ENCODE results near the gene PLEKHA6.

Gene PLEKHA6

DNA sequence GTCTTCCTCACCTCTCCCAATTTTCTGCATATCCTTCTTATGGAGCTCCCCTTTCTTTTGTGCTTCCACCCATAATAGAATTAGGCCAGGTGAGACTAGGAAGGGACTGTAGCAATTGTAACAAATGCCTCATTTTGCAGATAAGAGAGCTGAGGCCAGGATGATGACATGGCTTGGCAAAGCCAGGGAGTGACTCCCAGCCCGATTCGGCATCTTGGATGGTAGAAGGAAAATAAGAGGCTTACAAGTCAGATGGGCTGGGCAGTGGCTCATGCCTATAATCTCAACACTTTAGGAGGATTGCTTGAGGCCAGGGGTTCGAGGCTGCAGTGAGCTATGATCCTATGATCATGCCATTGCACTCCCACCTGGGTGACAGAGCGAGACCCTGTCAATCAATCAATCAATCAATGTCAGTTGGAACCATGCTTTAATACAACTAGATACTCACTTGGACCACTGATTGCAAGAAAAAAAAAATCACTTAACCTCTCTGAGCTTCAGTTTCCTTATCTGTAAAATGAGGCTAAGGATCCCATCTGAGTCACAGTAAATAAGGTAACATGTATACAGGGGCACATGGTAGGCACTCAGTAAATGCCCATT, 51.6 kb downstream of the PLEKHA6 start:
- FAIRE-seq = no peak

DNA sequence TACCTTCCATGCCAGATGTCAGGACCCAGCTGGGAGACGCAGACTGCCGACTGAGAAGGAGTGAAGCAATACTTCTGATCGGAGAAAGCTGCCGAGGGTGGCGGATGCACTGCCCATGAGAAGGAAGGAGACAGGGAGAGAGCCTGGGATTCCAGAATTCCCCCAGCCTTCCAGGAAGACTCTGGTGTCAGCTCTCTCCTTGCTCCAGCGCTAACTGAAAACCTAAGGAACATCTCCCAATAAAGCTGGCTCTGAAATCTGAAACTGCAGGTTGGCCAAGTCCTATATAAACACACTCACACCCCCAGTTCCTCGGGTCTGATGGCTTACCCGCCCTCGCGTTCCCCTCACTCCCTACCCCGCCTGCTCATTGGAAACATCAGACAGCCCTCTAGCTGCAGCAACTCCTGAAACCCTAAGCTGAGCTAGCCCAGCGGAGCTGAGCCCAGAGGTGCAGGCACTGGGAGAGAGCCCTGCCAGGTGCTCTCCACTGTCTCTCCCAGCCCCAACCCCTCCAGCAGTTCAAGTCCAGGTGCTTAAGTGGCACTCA, 52.3 kb downstream of the PLEKHA6 start:
- no peak for FAIRE-seq

DNA sequence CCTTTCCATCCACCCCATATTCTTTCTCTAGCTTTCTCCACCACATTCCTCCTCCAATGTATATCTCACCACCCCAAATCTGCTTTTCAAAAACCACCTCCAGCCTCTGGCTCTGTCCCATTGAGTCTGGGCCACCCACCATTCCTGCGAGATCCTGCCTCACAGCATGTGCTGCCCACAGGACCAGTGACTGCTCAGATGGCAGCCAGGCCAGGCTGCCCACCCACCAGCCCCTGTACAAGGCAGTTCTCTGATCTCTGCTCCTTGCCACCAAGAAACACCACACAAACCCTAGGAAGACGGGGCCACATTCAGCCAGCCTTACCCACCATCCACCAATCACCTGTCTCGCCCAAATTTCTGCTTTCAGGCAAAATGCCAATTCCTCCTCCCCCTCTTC, 53.7 kb downstream of the PLEKHA6 start:
- FAIRE-seq = no peak

DNA sequence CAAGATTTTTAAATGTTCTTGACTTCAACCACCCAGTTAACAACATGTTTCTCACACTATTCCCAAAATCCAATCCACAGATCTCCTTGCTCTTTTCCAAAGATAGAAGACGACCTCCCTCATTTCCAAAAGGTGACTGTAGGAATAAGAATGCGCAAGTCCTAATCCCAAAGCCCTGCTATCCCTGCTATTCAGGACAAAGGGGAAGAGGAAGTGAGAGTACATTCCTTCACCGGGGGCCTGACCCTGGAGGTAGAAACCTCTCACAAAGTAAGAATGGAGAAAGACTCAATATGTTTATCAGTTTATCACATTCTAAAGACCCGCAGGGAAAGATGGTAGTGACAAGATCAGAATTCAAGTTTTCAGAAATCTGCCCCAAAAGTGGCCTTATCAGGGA, 55.7 kb downstream of the PLEKHA6 start:
- FAIRE-seq = no peak

DNA sequence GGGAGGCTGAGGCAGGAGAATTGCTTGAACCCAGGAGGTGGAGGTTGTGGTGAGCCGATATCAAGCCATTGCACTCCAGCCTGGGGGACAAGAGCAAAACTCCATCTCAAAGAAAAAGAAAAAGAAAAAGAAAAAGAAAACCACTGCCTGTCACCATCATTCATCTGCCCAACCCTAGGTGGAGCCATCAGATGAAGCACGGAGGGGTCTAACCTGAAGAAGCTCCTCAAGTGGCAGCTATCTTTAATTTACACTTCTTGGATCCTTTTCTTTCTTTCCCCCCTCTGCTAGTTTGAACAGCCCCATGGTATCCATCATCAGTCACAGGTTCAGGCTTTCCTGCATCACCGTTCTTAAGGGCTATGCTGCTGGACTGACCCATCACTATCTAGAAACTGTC, 57.0 kb downstream of the PLEKHA6 start:
- FAIRE-seq = no peak

DNA sequence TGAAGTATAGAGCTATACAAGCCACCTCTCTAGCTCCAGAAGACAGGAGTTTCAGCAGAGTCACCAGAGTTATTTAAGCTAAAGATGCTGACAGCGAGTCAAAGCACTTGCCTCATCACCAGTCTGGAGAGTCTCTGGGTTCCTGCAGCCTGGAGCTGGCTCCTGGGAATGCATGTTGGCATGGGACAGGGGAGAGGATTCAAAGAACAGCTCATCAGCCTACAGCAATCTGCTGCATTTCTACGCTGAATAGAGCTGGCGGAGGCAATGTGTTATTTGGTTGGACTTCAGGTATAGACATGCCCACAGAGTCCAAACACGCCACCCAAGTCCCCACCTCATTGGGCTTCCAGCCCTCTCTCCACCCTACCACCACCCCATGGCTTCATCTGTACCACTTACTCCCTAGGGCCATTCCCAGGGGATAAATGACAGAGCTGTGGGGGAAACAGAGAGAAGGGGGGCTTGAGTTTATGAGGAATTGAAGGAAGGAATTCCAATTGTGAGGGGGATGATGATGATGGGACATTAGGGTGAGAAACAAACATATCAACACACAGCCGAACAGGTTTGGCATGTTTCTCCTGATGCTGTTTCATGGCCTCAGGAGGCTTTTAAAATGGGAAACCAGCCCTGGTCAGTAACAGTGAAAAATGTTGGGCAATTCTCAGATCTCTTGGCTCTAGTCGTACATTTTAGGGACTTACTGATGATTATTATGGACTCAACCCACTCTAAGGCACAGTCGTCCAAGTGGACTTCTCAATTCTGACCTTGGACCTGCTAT, 58.4 kb downstream of the PLEKHA6 start:
- no peak for FAIRE-seq

DNA sequence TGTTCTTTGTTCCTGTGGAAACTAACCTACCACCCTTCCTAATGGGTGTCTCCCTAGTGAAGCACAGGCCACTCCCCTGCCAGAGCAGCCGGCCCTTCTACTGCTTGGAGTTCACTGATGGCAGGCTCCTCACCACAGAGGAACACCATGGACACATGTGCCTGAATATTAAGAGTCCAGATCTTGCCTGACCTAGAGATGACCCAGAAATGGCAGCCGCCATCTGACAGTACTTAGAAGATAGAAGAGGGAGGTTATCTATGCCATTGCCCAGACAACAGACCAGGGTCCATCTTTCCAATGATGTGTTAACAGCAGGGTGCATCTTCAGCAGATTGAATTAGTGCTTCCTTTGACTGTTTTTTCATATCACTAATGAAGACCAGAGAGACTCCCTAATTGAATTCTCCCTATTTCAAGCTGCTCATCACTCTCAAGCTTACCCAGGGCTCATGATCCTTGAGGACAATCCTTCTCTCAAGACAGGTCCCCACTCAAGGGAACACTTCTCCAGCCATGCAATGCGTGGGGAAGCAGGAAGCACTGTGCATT, 59.8 kb downstream of the PLEKHA6 start:
- FAIRE-seq = no peak

DNA sequence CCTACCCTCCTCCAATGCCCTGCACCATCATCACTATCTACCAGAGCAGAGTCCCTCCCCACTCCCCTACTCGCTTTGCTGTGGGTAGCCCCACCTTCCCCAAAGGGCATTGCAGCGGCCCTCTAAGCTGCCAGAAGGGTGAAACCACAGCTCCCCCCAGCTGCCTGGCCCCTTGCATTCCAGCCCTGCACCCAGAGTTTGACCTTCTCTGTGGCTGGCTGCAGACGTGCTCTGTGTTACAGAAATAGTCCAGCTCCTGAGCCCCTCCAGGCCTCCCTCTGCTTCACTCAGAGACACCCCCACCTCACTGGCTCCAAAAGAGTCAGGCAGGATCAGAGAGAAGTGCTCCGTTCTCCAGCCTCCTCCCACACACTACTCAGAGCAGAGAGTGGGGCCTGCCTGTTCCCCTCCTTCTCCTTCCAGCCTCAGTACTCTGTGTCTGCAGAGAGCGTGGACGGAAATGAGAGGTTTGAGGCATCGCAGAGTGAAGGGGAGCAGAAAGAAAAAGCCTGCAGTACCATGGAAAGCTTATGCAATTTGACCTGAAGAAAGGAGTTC, 63.2 kb downstream of the PLEKHA6 start:
- no peak for FAIRE-seq

DNA sequence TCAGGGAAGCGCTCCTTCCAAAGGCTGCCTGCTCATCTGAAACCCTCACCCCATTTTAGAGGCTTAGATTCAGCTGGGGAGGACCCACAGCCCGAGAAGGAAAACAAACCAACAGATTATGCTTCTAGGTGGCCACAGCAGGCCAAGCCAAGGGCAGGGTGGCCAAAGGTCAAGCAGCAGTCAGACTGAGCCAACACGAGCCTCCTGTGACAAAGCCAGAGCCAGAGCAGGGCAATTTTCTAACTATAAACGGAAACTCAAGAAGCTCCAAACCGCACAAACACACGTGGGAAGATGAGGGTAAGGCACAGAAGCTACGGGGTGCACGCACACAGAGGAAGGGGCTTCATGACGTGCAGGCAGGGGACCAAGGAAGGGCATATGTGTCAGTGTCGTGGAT, 64.1 kb downstream of the PLEKHA6 start:
- FAIRE-seq = no peak

DNA sequence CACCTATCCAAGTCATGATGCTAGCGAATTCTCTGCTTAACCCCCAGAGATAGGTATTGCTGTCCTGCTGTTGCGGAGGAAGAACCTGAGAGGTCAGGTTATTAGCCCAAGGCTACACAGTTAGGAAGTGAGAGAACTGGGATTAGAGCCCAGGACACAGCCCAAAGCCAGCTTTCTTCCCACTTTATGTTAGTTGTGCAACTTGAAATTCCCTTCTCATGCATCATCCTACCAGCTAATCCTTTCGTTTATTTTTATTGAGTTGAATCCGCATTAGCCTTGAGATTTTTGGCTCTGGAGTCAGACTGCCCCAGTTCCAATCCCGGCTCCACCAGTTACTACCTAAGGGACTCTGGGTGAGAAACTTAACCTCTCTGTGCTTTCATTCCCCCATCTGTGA, 65.4 kb downstream of the PLEKHA6 start:
- FAIRE-seq = no peak

DNA sequence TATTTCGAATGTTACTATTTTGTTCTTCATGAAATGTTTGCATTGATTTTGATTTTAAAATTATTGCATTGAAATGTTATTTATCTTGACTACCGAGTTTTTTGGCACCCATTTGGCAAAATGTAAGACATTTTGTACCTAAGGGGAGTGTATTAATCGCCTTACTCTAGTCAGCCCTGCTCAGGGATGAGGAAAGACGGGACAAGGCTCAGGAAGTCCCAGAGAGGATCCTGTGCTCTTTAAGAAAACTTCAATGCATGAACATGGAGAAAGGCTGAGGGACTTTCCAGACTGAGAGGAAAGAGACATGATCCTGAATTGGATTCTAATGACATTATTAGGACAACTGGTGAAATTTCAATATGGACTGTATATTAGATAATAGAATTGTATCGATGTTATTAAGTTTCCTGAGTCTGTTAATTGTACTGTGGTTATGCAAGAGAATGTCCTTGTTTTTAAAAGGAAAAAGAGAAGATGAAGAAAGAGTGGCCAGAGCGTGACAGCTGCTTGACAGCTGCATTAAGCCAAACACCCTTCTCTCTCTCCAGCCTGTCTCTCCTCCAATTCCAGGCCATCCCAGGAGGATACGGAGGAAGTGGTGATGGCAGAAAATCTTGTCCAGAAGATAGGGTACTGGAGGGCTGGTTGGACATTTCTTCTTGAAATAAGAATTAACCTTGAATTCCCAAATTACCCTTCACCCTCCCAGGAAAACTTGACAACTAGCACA, 66.0 kb downstream of the PLEKHA6 start:
- FAIRE-seq = no peak

DNA sequence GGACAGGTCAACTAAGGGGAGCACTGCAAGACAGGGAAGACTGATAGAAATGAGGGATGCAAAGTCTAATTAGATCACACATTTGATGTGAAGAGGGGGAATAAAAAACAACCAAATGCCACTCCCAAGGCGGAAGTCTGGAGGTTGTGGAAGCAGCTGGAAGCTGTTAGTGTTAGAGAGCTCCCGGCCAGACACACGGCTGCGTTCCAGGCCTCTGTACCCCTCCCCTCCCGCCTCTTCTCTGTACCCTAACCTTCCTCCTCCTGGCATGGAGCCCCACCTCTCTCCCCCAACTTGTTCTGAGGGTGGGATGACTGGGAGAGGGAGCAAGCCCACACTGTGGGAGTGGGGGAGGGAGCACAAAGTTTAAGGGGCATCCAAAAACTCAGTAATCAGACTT, 67.0 kb downstream of the PLEKHA6 start:
- no peak for FAIRE-seq

DNA sequence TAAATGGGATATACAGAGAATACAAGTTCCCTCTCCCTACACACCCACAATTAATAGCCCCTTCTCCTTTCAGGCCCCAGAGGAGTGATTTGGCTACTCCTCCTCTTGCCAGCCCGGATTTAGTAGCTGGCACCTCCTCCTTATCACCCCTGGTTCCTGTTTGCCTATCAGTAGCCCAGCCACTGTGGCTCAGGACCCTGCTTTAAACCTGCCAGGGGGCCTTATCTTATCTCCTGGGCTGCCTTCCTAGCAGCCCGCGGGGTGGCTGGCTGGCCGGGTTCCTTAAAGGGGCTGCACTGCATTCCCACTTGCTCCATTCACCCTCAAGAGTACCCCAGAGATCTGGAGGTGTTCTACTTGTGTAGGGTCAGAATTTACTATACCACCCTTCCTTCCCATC, 70.4 kb downstream of the PLEKHA6 start:
- FAIRE-seq = no peak

DNA sequence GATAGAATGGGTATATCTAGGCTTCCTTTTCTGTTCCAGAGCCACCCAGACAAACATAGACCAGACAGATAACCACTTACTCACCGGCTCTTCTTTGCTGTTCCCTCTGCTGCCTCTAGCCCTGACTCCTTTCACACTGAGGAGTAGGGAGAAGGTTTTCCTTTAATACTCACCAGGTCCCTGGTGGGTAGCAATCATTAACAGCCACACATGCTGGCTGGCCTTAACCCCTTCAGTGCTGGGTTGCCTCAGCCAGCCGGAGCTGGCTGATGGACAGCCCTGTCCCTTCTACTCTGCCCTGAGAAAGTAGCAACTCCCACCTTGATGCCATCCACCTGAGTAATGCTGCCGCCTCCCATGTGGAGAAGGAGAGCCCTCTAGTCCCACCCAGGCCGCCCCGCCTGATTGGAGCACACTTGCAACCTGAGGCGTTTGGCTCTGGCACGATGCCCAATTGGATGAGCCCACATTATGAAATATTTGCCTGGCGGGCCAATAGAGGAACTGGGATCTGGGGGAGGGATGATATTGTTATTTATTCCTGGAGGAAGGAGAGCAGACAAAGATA, 71.6 kb downstream of the PLEKHA6 start:
- FAIRE-seq = no peak

DNA sequence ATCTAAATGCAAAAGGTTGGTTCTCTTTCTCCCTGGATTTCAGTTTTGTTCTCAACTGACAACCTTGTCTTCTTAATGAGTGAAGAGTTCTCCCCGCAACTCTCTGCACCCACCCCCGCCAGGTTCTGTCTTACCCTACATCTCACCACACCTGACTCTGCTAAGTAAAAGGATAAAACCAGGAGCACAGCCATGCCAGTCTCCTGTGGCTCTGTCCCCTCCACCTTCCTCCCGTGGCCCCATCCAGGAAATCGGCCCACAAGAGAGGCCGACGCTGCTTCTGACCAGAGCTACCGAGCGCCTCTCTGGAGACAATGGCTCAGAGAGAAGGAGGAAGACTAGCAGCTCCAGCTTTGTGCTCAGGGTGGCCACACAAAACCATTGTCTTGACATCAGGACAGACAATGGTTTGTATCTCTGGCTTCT, 72.2 kb downstream of the PLEKHA6 start:
- no peak for FAIRE-seq

DNA sequence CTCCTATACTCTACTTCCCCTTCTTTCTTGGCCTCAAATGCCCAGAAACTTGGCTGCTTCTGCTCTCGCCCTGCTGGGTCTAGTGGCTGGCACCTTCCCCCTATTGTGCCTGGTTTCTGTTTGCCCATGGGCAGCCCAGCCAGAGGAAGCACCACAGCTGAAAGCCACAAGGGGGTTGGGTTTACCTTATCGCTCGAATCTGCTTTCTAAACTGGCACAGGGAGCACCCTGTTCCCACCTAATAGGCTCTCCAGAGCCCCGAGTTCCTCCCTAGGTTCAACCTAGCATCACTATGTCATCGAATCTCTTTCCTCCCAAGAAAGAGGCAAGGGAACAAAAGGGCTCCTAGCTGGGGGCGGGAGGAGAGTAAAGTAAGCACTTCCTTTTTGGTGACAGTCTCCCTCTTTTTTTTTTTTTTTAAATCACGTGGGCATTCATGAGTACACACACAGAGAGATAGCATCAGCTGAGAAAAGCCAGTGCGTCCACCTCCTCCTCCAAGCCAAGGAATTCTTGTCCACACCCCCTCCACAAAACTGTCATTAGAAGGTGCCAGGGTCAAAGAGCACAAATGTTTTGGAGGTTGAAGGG, 72.8 kb downstream of the PLEKHA6 start:
- FAIRE-seq = no peak

DNA sequence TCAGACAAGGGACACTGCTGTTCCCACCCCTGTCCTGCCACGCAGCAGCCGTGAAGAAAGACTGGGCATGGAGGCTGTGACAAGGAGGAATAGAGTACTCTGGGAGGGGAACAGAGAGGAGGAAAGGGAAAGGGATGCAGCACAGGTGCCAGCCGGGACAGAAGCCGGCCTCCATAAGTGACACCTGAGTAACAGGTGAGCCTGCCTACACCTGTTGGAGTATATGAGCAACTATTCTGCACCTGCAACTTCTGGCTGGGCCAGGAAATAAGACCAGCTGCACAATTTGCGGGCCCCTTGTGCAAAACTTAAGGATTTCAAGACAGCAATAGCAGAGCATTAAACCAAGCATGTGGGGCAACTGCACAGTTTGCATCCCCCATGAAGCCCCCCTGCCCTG, 73.4 kb downstream of the PLEKHA6 start:
- FAIRE-seq = no peak

DNA sequence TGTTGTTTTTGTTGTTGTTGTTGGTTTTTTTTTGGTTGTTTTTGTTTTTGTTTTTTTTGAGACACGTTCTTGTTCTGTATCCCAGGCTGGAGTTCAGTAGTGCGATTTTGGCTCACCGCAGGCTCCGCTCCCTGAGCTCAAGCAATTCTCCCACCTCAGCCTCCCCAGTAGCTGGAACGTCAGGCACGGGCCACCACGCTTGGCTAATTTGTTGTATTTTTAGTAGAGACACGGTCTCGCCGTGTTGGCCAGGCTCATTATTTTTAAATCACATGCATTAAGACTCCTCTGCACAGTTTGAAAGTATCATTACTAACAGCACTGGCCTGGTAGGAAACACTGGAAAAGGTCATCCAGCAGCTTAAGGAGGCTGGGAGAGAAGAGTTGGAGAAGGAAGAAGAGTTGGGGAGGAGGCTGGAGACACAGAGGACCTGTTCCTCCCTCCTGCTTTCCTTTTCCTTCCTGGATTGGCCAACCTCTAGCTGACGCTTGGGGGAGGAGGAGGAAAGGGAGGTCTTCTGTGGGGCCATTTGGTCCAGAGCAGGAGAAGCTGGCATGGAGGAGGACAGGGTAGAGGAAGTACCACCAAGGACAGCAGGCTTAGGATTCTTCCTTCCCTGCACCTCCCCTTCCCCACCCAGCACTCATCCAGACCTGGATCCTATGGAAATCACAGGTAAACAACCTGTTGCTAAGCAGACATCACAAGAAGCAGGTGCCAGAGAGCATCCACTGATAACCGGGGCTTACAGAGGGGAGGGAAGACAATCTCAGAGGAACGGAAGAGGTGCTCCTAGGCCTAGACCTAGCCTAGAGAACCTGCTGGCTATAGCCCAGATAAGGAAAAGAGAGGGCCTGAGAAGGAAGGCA, 74.1 kb downstream of the PLEKHA6 start:
- FAIRE-seq = no peak

DNA sequence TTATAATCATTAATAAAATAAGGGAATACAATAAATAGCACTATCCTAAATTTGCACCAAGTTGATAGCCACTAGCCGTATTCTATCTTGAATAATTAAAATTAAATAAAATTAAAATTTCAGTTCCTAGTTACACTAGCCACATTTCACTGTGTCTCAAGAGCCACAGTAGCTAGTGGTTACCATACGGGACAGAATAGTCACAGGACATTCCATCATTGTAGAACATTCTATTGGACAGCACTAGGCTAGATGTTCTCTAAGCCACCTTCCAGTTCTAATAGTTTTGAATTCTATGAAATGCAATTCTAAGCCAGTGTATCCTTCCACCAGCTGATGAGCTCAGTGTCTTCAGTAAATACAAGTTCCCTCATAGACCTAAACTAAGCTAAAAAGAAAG, 74.8 kb downstream of the PLEKHA6 start:
- FAIRE-seq = no peak

DNA sequence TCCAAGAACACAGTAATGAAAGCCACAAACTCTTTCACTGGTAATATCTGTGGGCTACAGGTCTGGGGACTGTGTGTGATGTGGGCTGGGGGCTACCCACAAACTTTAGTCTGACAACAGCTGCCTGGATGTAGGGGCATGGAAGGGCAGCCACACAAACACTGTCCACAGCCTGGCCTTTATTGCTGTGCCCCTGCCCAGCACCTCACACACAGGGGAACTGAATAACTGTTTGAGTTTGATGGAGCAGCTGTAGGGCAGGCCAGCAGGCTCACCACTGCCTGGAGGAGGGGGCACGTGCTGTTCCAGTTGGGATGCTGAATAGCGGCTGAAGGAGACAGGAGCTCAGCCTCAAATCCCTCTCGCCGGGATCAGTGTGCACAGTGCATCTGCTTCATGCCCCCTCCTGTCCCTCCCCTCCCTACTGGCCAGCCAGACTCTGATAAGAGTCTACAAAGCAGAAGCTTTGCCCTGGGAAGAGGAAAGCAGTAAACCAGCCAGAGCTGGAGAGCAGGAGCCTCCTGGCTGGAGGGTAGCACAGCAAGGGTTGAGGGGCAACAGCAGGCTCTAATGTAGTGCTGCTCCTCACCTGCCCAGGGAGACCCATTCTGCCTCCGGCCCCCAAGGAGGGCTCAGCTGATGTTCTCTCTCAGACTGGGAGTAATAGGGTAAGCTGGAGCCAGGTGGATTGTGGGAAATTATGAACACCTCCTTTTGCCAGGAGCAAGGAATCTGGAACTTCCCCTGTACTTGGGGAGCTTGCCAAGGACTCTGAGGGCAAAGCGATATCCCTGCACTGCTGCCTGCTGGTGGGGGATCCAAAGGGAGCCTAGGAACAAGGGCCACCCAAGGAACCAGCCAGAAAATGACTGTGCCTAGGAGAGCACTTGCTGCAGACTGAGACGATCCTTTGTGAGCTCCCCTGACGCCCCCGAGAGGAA, 75.7 kb downstream of the PLEKHA6 start:
- no peak for FAIRE-seq
